ENCODE results near the gene ARSH.

- TF ChIP-seq, protein P1, sequence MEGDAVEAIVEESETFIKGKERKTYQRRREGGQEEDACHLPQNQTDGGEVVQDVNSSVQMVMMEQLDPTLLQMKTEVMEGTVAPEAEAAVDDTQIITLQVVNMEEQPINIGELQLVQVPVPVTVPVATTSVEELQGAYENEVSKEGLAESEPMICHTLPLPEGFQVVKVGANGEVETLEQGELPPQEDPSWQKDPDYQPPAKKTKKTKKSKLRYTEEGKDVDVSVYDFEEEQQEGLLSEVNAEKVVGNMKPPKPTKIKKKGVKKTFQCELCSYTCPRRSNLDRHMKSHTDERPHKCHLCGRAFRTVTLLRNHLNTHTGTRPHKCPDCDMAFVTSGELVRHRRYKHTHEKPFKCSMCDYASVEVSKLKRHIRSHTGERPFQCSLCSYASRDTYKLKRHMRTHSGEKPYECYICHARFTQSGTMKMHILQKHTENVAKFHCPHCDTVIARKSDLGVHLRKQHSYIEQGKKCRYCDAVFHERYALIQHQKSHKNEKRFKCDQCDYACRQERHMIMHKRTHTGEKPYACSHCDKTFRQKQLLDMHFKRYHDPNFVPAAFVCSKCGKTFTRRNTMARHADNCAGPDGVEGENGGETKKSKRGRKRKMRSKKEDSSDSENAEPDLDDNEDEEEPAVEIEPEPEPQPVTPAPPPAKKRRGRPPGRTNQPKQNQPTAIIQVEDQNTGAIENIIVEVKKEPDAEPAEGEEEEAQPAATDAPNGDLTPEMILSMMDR (IDR thresholded peaks at IDR 0.05), result no peak
- TF ChIP-seq POLR2AphosphoS5 (IDR thresholded peaks at IDR 0.05) (no peak), POLR2A (IDR thresholded peaks at IDR 0.05) (no peak), EP300 (IDR thresholded peaks at IDR 0.05; ENCODE audit: low read depth) (no peak)
Observed at GRCh38 chrX:3037218-3037617, 30.9 kb downstream of the ARSH start.
